SKM-1 treated with dmso at 0.1 percent for 144 hours (cell line): ENCODE data around the gene MTMR6.

Source experiments
- DNase-seq: peaks from one replicate; lab custom pipeline; 2025; ENCODE audit not compliant: unreplicated experiment; lab: John Stamatoyannopoulos, UW

MTMR6 gene

GRCh38 chr13:25280396-25280795 is 6.9 kb downstream of the MTMR6 start:
- DNase-seq, result no peak

GRCh38 chr13:25276748-25277147 is 10.5 kb downstream of the MTMR6 start:
- DNase-seq, result no peak

DNA sequence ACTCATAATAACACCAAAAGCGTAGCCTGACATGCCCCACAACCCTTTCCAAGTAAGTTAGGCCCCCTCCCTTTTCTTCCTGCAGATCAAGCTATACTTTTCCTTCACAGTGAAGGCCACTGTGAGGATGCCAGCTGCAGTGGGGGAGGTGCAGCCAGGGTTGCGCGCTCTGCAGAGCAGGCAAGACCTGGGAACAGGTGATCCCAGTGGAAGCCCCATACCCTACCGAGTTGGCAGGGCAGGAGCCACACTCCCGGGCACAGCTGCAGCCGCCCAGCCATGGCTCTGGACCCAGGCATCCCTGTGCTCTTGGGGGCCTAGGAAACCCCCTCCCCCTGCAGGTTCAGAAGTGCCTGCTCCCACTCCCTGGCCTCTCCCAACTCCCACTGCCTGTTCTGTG is 18.7 kb downstream of the MTMR6 start:
- no peak for DNase-seq

- peak; percentile 15 for DNase-seq
Measured at GRCh38 chr13:25267715-25268114, 19.6 kb downstream of the MTMR6 start.

DNA sequence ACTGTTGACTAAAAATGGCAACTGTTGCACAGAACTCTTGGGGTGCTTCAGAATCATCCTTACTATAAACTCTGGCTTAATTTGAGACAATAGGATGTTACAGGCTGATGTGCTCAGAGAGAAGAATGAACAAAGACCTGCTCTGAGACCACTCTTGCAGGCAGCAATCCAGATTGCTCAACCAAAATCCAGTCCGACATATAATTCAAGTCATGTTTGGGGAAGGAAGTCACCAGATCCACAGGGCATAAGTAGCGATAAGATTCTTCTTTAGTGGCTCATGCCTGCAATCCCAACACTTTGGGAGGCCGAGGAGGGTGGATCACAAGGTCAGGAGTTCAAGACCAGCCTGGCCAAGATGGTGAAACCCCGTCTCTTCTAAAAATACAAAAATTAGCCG is 20.6 kb downstream of the MTMR6 start:
- DNase-seq, result no peak

DNA sequence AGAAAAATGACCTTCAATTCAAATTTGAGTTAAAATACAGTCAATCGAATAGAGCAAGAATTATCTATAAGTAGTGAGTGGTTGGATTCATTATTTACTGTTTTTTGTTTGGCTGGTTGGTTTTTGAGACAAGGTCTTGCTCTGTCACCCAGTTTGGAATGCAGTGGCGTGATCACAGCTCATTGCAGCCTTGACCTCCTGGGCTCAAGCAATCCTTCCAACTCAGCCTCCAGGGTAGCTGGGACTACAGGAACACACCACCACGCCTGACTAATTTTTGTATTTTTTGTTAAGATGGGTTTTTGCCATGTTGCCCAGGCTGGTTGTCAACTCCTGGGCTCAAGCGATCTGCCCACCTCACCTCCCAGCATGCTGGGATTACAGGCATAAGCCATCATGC is 25.0 kb downstream of the MTMR6 start:
- no peak for DNase-seq

GRCh38 chr13:25253702-25254101 is 33.6 kb downstream of the MTMR6 start:
- no peak for DNase-seq

DNA sequence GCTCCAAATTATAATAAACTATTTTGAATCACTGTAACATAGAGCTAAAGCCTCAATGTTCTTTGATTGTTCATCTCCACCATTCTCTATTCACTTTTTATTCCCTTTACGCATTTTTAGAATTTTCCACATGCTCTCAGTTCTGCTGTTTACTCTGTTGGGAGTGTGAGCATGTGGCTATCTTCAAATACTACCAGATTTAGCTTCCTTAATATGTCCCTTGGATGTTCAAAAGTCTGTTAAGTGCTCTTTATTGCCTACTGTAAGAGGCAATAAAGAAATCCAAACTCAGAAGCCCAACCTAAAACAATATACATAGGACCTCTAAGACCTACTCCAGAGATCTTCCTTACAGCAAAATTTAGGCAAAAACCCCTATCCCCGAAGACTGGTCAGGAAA is 34.5 kb downstream of the MTMR6 start:
- DNase-seq, result no peak

- no peak for DNase-seq
Measured at GRCh38 chr13:25252225-25252624, 35.1 kb downstream of the MTMR6 start.

GRCh38 chr13:25249001-25249543 is 38.2 kb downstream of the MTMR6 start:
- peak; percentile 16 for DNase-seq

DNA sequence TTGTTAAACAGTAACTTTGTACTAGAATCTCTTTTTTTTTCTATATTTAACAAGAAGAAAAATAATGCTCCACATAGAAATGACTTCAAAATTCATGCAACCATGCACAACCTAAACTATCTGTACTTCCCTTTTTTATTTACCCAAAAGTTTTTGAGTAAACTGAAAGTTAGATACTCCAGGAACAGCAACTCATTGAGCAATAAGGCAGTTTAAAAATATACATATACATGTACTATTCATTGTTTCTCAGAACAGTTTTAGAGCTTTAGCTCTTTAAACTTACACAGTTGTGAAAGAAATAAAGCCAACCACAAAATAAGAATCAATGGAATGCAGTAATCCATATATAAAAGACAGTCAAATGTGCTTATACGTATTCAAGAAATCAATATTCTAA is 39.2 kb downstream of the MTMR6 start:
- DNase-seq, result peak; percentile 24

GRCh38 chr13:25247360-25247759 is 39.9 kb downstream of the MTMR6 start:
- DNase-seq, result no peak

GRCh38 chr13:25244123-25244522 is 43.2 kb downstream of the MTMR6 start:
- no peak for DNase-seq

DNA sequence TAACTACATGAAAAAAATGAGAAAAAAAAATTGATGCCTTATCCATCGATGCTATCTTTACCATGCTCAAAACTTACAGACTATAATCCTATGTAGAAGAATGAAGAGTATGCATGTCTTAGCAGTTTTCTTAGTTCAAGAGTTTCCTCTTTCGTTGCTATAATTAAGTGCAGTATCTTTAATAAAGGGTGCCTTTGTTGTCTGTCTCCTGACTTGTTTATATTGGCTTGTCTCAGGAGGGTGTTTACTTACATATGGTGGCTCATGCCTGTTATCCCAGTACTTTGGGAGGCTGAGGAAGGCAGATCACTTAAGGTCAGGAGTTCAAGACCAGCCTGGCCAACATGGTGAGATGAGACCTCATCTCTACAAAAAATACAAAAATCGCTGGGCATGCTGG is 44.3 kb downstream of the MTMR6 start:
- no peak for DNase-seq

DNA sequence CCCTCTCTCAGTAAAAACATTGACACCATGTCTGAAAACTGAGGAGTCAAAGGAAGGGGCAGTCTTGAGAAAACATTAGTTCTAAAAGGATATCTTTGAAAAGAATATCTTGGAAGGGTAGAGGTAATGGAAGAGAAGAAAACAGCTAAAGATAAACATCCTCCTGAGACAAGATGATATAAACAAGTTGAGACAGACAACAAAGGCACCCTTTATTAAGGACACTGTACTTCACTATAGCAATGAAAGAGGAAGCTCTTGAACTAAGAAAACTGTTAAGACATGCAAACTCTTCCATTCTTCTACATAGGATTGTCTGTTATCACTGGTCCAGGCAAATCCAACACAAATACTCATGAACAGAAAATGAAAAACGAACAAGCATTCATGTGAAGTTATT is 46.3 kb downstream of the MTMR6 start:
- no peak for DNase-seq

DNA sequence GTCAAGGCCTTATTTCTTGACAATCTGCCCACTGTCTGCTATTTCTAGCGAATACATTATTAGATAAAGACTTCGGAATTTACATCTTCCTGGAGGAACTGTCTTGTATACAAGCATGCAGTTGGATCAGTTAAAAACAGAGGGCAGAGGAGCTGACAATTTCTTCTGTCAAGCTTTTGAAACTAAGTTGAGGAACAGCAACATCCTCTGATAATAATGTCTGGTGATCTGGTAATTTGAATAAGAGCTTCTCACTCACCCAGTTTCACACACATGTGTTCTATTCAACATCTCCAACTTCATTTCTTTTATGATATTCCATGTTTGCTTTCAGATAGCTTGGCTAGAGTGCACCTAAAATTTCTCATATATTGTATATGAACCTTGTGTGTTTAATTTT is 50.2 kb downstream of the MTMR6 start:
- DNase-seq, result no peak

GRCh38 chr13:25233861-25234260 is 53.4 kb downstream of the MTMR6 start:
- no peak for DNase-seq

DNA sequence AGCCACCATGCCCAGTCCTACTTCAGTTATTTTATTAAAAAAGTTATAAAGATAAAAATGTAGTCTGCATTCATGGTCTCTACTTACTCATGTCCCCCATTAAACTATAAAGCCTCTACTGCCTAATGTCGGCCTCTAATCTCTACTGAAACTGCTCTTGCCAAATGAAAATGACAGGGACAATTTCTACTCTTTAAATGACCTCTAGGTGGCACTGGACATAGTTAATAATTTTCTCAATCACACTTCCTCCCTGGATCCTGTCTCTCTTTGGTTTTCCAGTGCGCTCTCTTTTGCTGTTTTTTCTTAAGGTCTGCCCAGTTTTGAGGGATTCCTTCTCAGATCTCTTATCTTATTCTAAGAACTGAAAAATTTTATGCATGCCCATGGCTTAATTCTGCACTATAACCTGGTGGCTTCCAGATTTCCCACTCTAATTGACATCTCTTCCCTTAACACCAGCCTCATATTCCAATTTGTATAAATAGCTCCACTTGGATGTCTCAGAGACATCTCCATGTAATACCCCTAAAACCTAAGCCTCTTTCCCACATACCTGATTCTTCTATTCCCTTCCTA is 54.3 kb downstream of the MTMR6 start:
- DNase-seq, result peak; percentile 56

GRCh38 chr13:25231517-25231916 is 55.8 kb downstream of the MTMR6 start:
- DNase-seq, result no peak

GRCh38 chr13:25227690-25228089 is 59.6 kb downstream of the MTMR6 start:
- DNase-seq, result no peak

- DNase-seq, result no peak
Measured at GRCh38 chr13:25225970-25226369, 61.3 kb downstream of the MTMR6 start.

DNA sequence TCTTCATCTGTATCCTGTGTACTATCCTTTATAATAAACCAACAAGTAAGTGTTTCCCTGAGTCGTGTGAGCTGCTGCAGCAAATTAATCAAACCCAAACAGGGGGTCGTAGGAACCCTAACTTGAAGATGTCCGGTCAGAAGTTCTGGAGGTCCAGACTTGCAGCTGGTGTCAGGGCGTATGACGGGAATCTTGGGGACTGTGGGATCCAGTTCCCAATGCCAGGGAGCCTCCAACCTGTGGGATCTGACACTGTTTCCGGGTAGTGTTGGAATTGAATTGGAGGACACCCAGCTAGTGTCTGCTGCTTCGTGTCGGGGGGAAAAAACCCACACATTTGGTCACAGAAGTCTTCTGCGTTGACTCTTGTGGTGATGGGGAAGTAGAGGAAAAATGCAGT is 63.1 kb downstream of the MTMR6 start:
- no peak for DNase-seq

GRCh38 chr13:25222740-25223139 is 64.5 kb downstream of the MTMR6 start:
- no peak for DNase-seq
